Measurements from ENCODE around the gene DCAF4L1. TPM values are rescaled to one million over a fixed set of nuclear protein-coding genes. Genes with fewer than 3 reads are reported as not detected.

DCAF4L1 gene
- total RNA-seq, 1 experiment from 2014 or later = 0.56 TPM

- Histone ChIP-seq H3K4me3 (ENCODE audit: low read length) (no peak overlapping the region), H3K27me3 (ENCODE audit: low read length) (no peaks in the 10 kb centered on the region), H3K4me2 (ENCODE audit: low read depth, low read length, poor library complexity, severe bottlenecking) (no peak overlapping the region), H2AFZ (ENCODE audit: low read length) (no peak overlapping the region), H3K4me1 (ENCODE audit: low read length) (no peaks in the 10 kb centered on the region), H3K9ac (ENCODE audit: low read length) (no peak overlapping the region), H4K20me1 (ENCODE audit: insufficient read depth, low read depth, low read length) (no peaks in the 10 kb centered on the region), H3K9me3 (ENCODE audit: low read length) (no peaks in the 10 kb centered on the region), H3K36me3 (ENCODE audit: insufficient read depth, low read length) (peaks cover 45% of the 10 kb centered on the region), H3K27ac (ENCODE audit: low read length) (no peak overlapping the region), H3K9me2 (replicated peaks; ENCODE audit: insufficient read depth, low read length) (0 out of 2 replicates have a peak, but pooled peaks cover 4% of the 10 kb centered on the region), H3K79me2 (ENCODE audit: low read length) (peaks cover 74% of the 10 kb centered on the region)
- no peak for DNase-seq
Measured at GRCh38 chr4:42018451-42018850, 36.9 kb downstream of the DCAF4L1 start.

Other genes with a start within 250 kb of the DCAF4L1 start
- gene PHOX2B, start 233.0 kb upstream of the DCAF4L1 start, total RNA-seq (2014; rRNA removed; shearing (Covaris generic); ENCODE audit: low replicate concordance) = not detected in 2 replicates
- gene TMEM33, start 46.3 kb upstream of the DCAF4L1 start, total RNA-seq (2014; rRNA removed; shearing (Covaris generic); ENCODE audit: low replicate concordance) = 80.3 and 163 TPM in 2 replicates
- 70.3 and 82.7 TPM in 2 replicates for gene SLC30A9, start 8.8 kb downstream of the DCAF4L1 start, total RNA-seq (2014; rRNA removed; shearing (Covaris generic); ENCODE audit: low replicate concordance)
- gene BEND4, start 170.9 kb downstream of the DCAF4L1 start, total RNA-seq (2014; rRNA removed; shearing (Covaris generic); ENCODE audit: low replicate concordance) = not detected in 2 replicates

Data from Karpas-422 (cell line).